ENCODE results near the gene PLXNA4. TPM values are rescaled to one million over a fixed set of nuclear protein-coding genes. Genes with fewer than 3 reads are reported as not detected.

Gene PLXNA4
- total RNA-seq, 2 experiments from 2014 or later, result 1.2 to 1.4 TPM

- H3K4me1 Mint-ChIP-seq, result peaks cover 10% of the 10 kb centered on the region
- H3K4me3 Mint-ChIP-seq, result no peak overlapping the region
- no peak overlapping the region for H3K27ac Mint-ChIP-seq
- ChIA-PET POLR2A (no interaction called here), CTCF (interaction anchor here (1.2 kb wide), 2 partner anchors 68 to 118 kb away, joined by 3 to 4 read pairs; no protein-coding TSS in a partner anchor)
- H3K36me3 Mint-ChIP-seq (ENCODE audit: low read depth), result no peaks in the 10 kb centered on the region
- peaks cover 4% of the 10 kb centered on the region for H3K27me3 Mint-ChIP-seq
- no peaks in the 10 kb centered on the region for H3K9me3 Mint-ChIP-seq
- DNase-seq, result no peak
Measured at GRCh38 chr7:132511921-132512320, 64.3 kb downstream of the PLXNA4 start.

DNA sequence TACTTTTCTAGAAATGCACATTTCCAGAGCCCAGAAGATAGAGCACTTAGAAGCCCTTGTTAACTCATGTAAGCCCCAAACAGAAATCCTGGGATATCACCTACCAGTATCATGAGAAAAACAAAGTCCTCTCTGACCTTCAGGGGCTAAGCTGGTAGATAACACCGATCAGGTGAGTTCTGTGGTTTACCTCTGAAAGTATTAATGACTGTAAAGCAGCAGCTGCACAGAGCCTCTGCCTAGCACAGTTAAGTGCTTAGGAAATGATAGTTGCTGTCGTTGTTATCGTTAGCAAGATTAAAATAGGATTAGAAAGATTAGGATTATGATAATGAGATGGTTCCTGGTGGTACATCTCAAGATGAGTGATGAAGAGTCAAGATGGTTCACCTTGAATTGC lies 64.9 kb downstream of the PLXNA4 start:
- Mint-ChIP-seq H3K27me3 (peaks cover 4% of the 10 kb centered on the region), H3K4me1 (peaks cover 10% of the 10 kb centered on the region), H3K27ac (no peak overlapping the region), H3K9me3 (no peaks in the 10 kb centered on the region), H3K4me3 (no peak overlapping the region), H3K36me3 (ENCODE audit: low read depth) (no peaks in the 10 kb centered on the region)
- DNase-seq, result no peak
- POLR2A ChIA-PET, result no interaction called here
- CTCF ChIA-PET, result interaction anchor here (0.9 to 1.2 kb wide), 3 partner anchors 35 to 117 kb away, joined by 3 to 4 read pairs (median 3); no protein-coding TSS in a partner anchor

- H3K4me3 Mint-ChIP-seq, result no peak overlapping the region
- CTCF ChIA-PET, result no interaction called here
- no peak overlapping the region for H3K27ac Mint-ChIP-seq
Measured at GRCh38 chr7:132509643-132510042, 66.6 kb downstream of the PLXNA4 start.

DNA sequence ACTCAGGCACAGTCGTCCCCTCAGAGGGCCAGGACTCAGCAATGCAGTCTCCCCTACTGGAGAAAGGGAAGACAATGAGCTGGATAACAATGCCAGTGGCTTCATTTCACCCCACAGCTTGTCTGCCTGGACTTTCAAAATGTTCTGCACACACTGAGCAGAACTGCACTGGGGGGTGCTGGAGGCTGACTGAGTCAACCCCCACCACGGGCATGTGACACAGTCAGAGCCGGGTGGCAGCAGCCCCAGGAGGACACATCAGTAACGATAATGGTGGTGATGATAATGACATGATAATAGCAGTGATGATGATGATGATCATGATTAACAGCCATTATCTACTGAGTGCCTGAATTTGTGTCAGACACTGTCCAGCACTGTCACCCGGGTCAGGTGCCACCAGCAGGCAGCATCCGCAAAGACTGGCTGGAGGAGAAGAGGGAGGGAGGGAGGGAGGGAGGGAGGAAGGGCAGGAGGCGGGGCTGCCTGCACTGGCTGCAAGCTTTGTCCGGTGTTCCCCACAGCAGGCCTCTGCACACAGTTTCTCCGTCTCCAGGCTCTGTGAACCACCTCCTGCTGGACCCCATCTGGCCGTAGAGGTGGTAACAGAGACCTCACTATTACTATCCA lies 67.4 kb downstream of the PLXNA4 start:
- Mint-ChIP-seq H3K4me3 (no peak overlapping the region), H3K36me3 (ENCODE audit: low read depth) (no peaks in the 10 kb centered on the region), H3K27ac (no peak overlapping the region), H3K4me1 (peaks cover 10% of the 10 kb centered on the region), H3K27me3 (peaks cover 4% of the 10 kb centered on the region), H3K9me3 (no peaks in the 10 kb centered on the region)
- CTCF ChIA-PET, result interaction anchor here (1.2 kb wide), 1 partner anchor 9 kb away, joined by 3 read pairs; no protein-coding TSS in a partner anchor
- POLR2A ChIA-PET, result interaction anchor here (0.9 kb wide), 1 partner anchor 11 kb away, joined by 3 read pairs; no protein-coding TSS in a partner anchor
- no peak for DNase-seq

More at GRCh38 chr7:132509643-132510042, 66.6 kb downstream of the PLXNA4 start:
- no peak for DNase-seq
- Mint-ChIP-seq H3K36me3 (ENCODE audit: low read depth) (no peaks in the 10 kb centered on the region), H3K9me3 (no peaks in the 10 kb centered on the region), H3K27me3 (peaks cover 4% of the 10 kb centered on the region), H3K4me1 (peaks cover 10% of the 10 kb centered on the region)
- POLR2A ChIA-PET, result interaction anchor here (0.9 kb wide), 1 partner anchor 10 kb away, joined by 3 read pairs; no protein-coding TSS in a partner anchor

DNA sequence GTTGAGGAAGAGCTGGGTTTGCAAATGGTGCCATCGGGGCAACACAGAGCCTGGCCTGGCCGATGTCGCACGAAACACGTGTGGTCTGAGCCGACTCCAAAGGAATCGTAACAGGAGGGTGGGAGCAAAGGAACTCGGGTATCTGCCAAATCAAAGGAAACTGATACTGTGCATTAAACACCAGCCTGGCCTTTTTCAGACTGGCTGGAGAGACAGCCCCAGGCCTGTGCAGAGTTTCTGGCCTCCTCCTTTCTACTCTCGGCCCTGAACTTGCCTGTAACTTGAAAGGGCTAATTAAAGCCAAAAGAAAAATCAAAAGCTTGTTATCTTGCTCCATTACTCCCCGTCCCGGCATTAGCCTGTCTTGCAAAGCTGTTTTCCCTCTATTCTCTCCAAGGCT lies 71.4 kb downstream of the PLXNA4 start:
- no peak overlapping the region for H3K27ac Mint-ChIP-seq
- no peak overlapping the region for H3K4me3 Mint-ChIP-seq
- no peaks in the 10 kb centered on the region for H3K9me3 Mint-ChIP-seq
- ChIA-PET CTCF (interaction anchor here (1.4 kb wide), 1 partner anchor 76 kb away, joined by 4 read pairs; no protein-coding TSS in a partner anchor), POLR2A (no interaction called here)
- no peaks in the 10 kb centered on the region for H3K36me3 Mint-ChIP-seq (ENCODE audit: low read depth)
- peaks cover 5% of the 10 kb centered on the region for H3K27me3 Mint-ChIP-seq
- peaks cover 7% of the 10 kb centered on the region for H3K4me1 Mint-ChIP-seq
- no peak for DNase-seq

GRCh38 chr7:132504071-132504470 lies 72.2 kb downstream of the PLXNA4 start:
- no peak for DNase-seq
- Mint-ChIP-seq H3K9me3 (no peaks in the 10 kb centered on the region), H3K27me3 (peaks cover 5% of the 10 kb centered on the region), H3K27ac (no peak overlapping the region), H3K36me3 (ENCODE audit: low read depth) (no peaks in the 10 kb centered on the region), H3K4me1 (peaks cover under 1% of the 10 kb centered on the region), H3K4me3 (no peak overlapping the region)
- POLR2A ChIA-PET, result no interaction called here
- CTCF ChIA-PET, result no interaction called here

- Mint-ChIP-seq H3K4me3 (no peak overlapping the region), H3K36me3 (ENCODE audit: low read depth) (no peaks in the 10 kb centered on the region), H3K27ac (no peak overlapping the region), H3K27me3 (peaks cover 5% of the 10 kb centered on the region), H3K9me3 (no peaks in the 10 kb centered on the region), H3K4me1 (no peaks in the 10 kb centered on the region)
- CTCF ChIA-PET, result no interaction called here
- POLR2A ChIA-PET, result no interaction called here
- no peak for DNase-seq
Measured at GRCh38 chr7:132503415-132503814, 72.9 kb downstream of the PLXNA4 start.

GRCh38 chr7:132501956-132502355 lies 74.3 kb downstream of the PLXNA4 start:
- ChIA-PET POLR2A (no interaction called here), CTCF (no interaction called here)
- Mint-ChIP-seq H3K4me3 (no peak overlapping the region), H3K4me1 (no peaks in the 10 kb centered on the region), H3K9me3 (no peaks in the 10 kb centered on the region), H3K36me3 (ENCODE audit: low read depth) (no peaks in the 10 kb centered on the region), H3K27ac (no peak overlapping the region), H3K27me3 (peaks cover 11% of the 10 kb centered on the region)
- no peak for DNase-seq

- no peak overlapping the region for H3K4me3 Mint-ChIP-seq
- H3K36me3 Mint-ChIP-seq (ENCODE audit: low read depth), result no peaks in the 10 kb centered on the region
- peaks cover 11% of the 10 kb centered on the region for H3K27me3 Mint-ChIP-seq
- no peak for DNase-seq
- no peaks in the 10 kb centered on the region for H3K4me1 Mint-ChIP-seq
- H3K9me3 Mint-ChIP-seq, result no peaks in the 10 kb centered on the region
- ChIA-PET CTCF (no interaction called here), POLR2A (no interaction called here)
- H3K27ac Mint-ChIP-seq, result no peak overlapping the region
Measured at GRCh38 chr7:132500727-132501440, 75.4 kb downstream of the PLXNA4 start.

- no peak overlapping the region for H3K4me3 Mint-ChIP-seq
- H3K27ac Mint-ChIP-seq, result no peak overlapping the region
- no peaks in the 10 kb centered on the region for H3K4me1 Mint-ChIP-seq
- POLR2A ChIA-PET, result no interaction called here
- no peak for DNase-seq
- H3K27me3 Mint-ChIP-seq, result peaks cover 11% of the 10 kb centered on the region
- CTCF ChIA-PET, result no interaction called here
- H3K36me3 Mint-ChIP-seq (ENCODE audit: low read depth), result no peaks in the 10 kb centered on the region
- no peaks in the 10 kb centered on the region for H3K9me3 Mint-ChIP-seq
Measured at GRCh38 chr7:132499487-132499886, 76.8 kb downstream of the PLXNA4 start.

GRCh38 chr7:132499065-132499464 lies 77.2 kb downstream of the PLXNA4 start:
- Mint-ChIP-seq H3K4me3 (no peak overlapping the region), H3K27ac (no peak overlapping the region), H3K4me1 (no peaks in the 10 kb centered on the region), H3K36me3 (ENCODE audit: low read depth) (no peaks in the 10 kb centered on the region), H3K9me3 (no peaks in the 10 kb centered on the region), H3K27me3 (peaks cover 11% of the 10 kb centered on the region)
- CTCF ChIA-PET, result no interaction called here
- no peak for DNase-seq
- POLR2A ChIA-PET, result no interaction called here

DNA sequence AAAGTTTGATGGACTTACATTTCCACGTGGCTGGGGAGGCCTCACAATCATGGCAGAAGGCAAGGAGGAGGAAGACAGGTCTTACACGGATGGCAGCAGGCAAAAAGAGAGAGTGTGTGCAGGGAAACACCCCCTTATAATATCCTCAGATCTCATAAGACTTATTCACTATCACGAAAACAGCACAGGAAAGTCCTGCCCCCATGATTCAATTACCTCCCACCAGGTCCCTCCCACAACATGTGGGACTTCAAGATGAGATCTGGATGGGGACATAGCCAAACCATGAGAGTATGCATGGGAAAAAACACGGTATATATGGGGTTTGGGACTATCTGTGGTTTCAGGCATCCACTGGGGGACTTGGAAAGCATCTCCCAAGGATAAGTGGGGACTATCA lies 78.0 kb downstream of the PLXNA4 start:
- Mint-ChIP-seq H3K9me3 (no peaks in the 10 kb centered on the region), H3K4me3 (no peak overlapping the region)
- DNase-seq, result no peak

DNA sequence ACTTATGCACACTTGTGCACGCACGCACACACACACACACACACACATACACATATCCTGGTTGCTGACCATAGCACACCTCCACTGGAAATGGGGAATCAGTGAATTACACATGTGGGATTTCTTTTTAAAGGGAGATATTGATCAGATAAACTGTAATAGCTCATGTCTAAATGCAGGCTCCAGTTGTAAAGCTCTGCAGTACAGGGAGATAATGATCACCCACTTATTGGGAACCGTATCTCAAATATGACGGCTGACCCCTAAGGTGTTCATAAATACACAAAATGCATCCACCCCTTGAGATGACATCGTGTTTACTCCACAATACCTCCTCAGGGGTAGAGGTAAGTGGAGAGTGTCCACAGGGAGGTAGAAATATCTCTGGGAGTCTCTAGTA lies 79.2 kb downstream of the PLXNA4 start:
- ChIA-PET CTCF (interaction anchor here (1.0 kb wide), 1 partner anchor 84 kb away, joined by 3 read pairs; no protein-coding TSS in a partner anchor), POLR2A (no interaction called here)
- Mint-ChIP-seq H3K27me3 (peaks cover 11% of the 10 kb centered on the region), H3K36me3 (ENCODE audit: low read depth) (no peaks in the 10 kb centered on the region), H3K4me1 (no peaks in the 10 kb centered on the region), H3K27ac (no peak overlapping the region), H3K4me3 (no peak overlapping the region), H3K9me3 (no peaks in the 10 kb centered on the region)
- DNase-seq, result no peak

More for the DNA sequence above, 78.0 kb downstream of the PLXNA4 start:
- ChIA-PET POLR2A (no interaction called here), CTCF (no interaction called here)
- Mint-ChIP-seq H3K36me3 (ENCODE audit: low read depth) (no peaks in the 10 kb centered on the region), H3K27me3 (peaks cover 11% of the 10 kb centered on the region), H3K4me1 (no peaks in the 10 kb centered on the region), H3K27ac (no peak overlapping the region)
